ENCODE measurements around the gene FITM2.
"Not testable (repeated sequence)": the region's sequence is repeated elsewhere in the genome, so short reads cannot be mapped to it uniquely, and the experiment has no call there.

DNA sequence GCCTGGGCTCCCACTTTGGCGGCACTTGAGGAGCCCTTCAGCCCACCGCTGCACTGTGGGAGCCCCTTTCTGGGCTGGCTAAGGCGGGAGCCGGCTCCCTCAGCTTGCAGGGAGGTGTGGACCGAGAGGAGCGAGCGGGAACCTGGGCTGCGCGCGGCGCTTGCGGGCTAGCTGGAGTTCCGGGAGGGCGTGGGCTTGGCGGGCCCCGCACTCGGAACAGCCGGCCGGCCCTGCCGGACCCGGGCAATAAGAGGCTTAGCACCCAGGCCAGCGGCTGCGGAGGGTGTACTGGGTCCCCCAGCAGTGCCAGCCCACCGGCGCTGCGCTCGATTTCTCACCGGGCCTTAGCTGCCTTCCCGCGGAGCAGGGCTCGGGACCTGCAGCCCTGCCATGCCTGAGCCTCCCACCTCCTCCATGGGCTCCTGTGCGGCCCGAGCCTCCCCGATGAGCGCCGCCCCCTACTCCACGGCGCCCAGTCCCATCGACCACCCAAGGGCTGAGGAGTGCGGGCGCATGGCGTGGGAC lies 11.9 kb downstream of the FITM2 start:
- TF ChIP-seq CTCF, POLR2A (IDR thresholded peaks at IDR 0.05): not testable (repeated sequence)
